HFFc6 (cell line): ENCODE data around the gene TOMM7. TPM values are rescaled to one million over a fixed set of nuclear protein-coding genes. Genes with fewer than 3 reads are reported as not detected.
"Not testable (repeated sequence)": the region's sequence is repeated elsewhere in the genome, so short reads cannot be mapped to it uniquely, and the experiment has no call there.

Source experiments
- DNase-seq: peaks from one replicate; pipeline ENCODE4 v3.0.0-alpha.2; 2018
- H3K27ac Mint-ChIP-seq: 2 replicates; pipeline ENCODE4 v1.8.0; 2020; ENCODE audit warnings: mild to moderate bottlenecking, mixed read lengths
- H3K27me3 Mint-ChIP-seq: 2 replicates; pipeline ENCODE4 v1.8.0; 2021; ENCODE audit warnings: mild to moderate bottlenecking, moderate library complexity, mixed read lengths; ENCODE audit not compliant: insufficient read depth
- H3K36me3 Mint-ChIP-seq: 2 replicates; pipeline ENCODE4 v1.8.0; 2021; ENCODE audit warnings: low read depth, mixed read lengths
- H3K4me1 Mint-ChIP-seq: 2 replicates; pipeline ENCODE4 v1.8.0; 2020; ENCODE audit warnings: low read depth, mixed read lengths
- H3K4me3 Mint-ChIP-seq: 2 replicates; pipeline ENCODE4 v1.8.0; 2020; ENCODE audit warnings: mild to moderate bottlenecking, moderate library complexity, mixed read lengths
- H3K9me3 Mint-ChIP-seq: 2 replicates; pipeline ENCODE4 v1.8.0; 2020; ENCODE audit warnings: mild to moderate bottlenecking, mixed read lengths
- total RNA-seq, 6 experiments: library from RNA; stranded (reverse); fragmentation: NEBNext Ultra II Directional; extraction: Animal tissue kit (Norgen Biotek cat#: 25700); gene quantifications; 2 replicates in 1 of 6; 3 replicates in 5 of 6; pipeline ENCODE4 v1.2.3, GENCODE V29; 2021
- TF ChIP-seq, protein P1 (sequence below): fragments of 200-600 bp; sonication (generic); IDR thresholded peaks from 2 replicates; pipeline ENCODE4 v1.5.0; 2021; ENCODE audit warnings: antibody characterized with exemption, mild to moderate bottlenecking

Gene TOMM7
- total RNA-seq, 6 experiments from 2014 or later = 234 to 372 (median 324) TPM

GRCh38 chr7:22801912-22802311, 20.7 kb downstream of the TOMM7 start:
- H3K4me1 Mint-ChIP-seq = peaks cover 6% of the 10 kb centered on the region
- H3K27me3 Mint-ChIP-seq = no peaks in the 10 kb centered on the region; the same call in 1 of the 2 replicates
- no peak overlapping the region for H3K4me3 Mint-ChIP-seq
- peaks cover 4% of the 10 kb centered on the region; the same call in 1 of the 2 replicates for H3K36me3 Mint-ChIP-seq
- DNase-seq = no peak
- TF ChIP-seq, protein P1, sequence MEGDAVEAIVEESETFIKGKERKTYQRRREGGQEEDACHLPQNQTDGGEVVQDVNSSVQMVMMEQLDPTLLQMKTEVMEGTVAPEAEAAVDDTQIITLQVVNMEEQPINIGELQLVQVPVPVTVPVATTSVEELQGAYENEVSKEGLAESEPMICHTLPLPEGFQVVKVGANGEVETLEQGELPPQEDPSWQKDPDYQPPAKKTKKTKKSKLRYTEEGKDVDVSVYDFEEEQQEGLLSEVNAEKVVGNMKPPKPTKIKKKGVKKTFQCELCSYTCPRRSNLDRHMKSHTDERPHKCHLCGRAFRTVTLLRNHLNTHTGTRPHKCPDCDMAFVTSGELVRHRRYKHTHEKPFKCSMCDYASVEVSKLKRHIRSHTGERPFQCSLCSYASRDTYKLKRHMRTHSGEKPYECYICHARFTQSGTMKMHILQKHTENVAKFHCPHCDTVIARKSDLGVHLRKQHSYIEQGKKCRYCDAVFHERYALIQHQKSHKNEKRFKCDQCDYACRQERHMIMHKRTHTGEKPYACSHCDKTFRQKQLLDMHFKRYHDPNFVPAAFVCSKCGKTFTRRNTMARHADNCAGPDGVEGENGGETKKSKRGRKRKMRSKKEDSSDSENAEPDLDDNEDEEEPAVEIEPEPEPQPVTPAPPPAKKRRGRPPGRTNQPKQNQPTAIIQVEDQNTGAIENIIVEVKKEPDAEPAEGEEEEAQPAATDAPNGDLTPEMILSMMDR = no peak
- peaks cover 3% of the 10 kb centered on the region for H3K9me3 Mint-ChIP-seq
- no peak overlapping the region for H3K27ac Mint-ChIP-seq

- no peak for DNase-seq
- TF ChIP-seq, protein P1 = no peak
- Mint-ChIP-seq H3K9me3 (peaks cover 11% of the 10 kb centered on the region), H3K4me1 (peaks cover 6% of the 10 kb centered on the region), H3K27me3 (no peaks in the 10 kb centered on the region; the same call in 1 of the 2 replicates), H3K27ac (no peak overlapping the region), H3K4me3 (no peak overlapping the region), H3K36me3 (peaks cover 20% of the 10 kb centered on the region)
Measured at GRCh38 chr7:22799633-22800032, 23.0 kb downstream of the TOMM7 start.

DNA sequence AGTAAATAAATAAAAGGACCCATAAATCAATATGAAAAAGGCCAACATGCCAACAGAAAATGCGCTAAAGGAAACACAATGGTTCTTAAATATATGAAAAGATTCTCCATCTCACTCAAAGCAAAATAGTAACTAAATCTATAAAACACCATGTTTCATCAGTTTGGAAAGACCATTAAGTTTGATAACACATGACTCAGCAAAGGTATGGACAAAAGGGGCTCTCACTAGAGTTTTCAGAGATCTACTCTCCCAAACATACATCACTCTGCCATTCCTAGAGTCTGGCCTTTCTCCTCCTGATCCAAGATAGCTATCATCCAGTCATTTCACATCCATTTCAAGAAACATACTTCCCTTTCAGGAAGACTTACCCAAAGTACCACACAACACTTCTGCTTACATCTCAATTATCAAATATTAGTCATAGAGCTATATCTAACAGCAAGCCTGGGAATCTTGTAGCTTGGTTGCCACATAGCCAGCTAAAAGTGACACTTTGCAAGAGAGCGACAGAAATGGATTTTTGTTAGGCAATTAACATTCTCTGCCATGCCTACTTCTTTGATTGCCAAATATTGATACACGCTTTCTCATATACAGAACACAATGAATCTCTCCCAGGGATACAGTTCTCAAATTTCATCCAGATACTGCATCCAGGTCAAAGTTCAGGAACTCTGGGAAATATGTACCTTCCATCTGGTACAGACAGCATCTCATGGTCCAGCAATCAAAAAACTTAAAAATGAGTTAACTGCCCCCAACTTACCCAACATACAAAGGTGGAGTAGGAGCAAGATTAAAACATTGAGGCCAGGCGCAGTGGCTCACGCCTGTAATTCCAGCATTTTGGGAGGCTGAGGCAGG, 28.8 kb downstream of the TOMM7 start:
- no peak overlapping the region for H3K27ac Mint-ChIP-seq
- H3K9me3 Mint-ChIP-seq = peaks cover 11% of the 10 kb centered on the region
- H3K4me1 Mint-ChIP-seq = peaks cover 24% of the 10 kb centered on the region
- DNase-seq = no peak
- TF ChIP-seq, protein P1 = no peak
- no peaks in the 10 kb centered on the region; the same call in 1 of the 2 replicates for H3K27me3 Mint-ChIP-seq
- peaks cover 20% of the 10 kb centered on the region for H3K36me3 Mint-ChIP-seq
- H3K4me3 Mint-ChIP-seq = no peak overlapping the region

DNA sequence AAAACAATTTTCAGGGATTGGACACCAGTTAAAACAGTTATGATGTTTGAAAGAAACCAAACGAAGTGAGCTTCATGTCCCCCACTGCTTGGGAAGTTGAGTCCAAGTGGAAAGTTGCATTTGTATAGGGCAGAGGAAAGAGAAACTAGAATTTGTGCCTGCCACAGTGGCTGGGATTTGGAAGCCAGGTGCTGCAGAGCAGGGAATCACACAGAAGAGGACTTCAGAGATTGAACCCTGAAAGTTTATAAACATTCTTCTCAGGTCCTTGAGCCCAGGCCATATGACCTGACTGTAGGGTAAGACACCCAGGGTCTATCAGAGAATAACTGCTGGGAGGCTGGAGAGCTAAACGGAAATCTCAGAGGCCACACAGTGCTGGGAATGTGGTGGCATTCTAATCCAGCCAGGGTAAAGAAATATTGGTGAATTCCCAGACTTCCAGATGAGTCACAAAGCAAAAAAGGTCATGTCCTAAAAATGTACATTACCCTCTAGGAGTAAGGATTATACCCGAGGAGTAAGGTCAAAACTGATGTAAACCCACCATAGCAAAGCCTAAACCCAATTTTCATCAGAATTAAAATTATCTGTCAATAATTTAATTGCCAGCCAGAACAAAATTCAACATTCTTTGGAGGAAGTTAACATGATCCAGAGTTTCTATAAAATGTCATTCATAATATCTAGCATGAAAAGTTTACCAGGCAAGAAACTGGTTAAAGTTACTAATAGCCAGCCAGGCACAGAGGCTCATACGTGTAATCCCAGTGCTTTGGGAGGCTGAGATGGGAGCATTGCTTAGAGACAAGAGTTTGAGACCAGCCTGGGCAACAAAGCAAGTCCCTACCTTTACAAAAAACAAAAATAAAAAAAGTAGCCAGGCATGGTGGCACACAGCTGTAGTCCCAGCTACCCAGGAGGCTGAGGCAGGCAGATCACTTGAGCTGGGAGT, 31.2 kb downstream of the TOMM7 start:
- peaks cover 4% of the 10 kb centered on the region; the same call in 1 of the 2 replicates for H3K9me3 Mint-ChIP-seq
- H3K4me3 Mint-ChIP-seq = peak overlapping the region; percentile 67
- TF ChIP-seq, protein P1 = no peak
- peaks cover 12% of the 10 kb centered on the region for H3K36me3 Mint-ChIP-seq
- peaks cover 24% of the 10 kb centered on the region for H3K4me1 Mint-ChIP-seq
- H3K27me3 Mint-ChIP-seq = no peaks in the 10 kb centered on the region
- peak overlapping the region; percentile 82 for H3K27ac Mint-ChIP-seq
- DNase-seq = no peak

DNA sequence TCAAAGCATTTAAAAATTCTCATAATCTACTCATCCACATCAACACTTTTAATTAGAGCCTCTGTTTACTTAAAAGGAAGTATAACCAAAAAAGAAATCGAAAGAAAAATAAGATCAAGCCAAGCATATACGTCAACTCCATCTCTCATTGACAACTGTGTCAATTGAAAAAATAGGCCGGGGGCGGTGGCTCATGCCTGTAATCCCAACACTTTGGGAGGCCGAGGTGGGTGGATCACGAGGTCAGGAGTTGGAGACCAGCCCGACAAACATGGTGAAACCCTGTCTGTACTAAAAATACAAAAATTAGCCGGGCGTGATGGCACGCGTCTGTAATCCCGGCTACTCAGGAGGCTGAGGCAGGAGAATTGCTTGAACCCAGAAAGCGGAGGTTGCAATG, 32.0 kb downstream of the TOMM7 start:
- H3K9me3 Mint-ChIP-seq, DNase-seq, H3K27ac Mint-ChIP-seq, H3K36me3 Mint-ChIP-seq, H3K27me3 Mint-ChIP-seq, H3K4me3 Mint-ChIP-seq: not testable (repeated sequence)
- peaks cover 24% of the 10 kb centered on the region for H3K4me1 Mint-ChIP-seq
